ENCODE results near the gene ENPP3.

DNA sequence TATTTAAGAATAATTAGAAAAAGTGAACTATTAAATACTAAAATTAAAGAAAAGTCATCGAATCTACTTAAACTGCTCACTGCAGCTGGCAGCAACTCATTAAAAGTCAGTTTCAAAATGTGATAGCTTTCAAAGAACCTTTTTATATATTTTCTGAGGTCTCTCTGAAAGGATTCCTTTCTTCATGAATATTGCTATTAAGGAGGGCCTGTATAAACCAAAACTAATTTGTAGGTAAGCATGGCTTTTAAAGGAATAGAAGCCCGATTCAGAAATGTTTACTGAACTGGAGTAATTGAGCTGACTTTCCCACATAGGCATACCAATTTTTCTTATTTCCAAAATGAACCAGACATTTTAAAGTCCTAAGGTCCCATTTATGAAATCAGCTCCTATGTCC lies 129.5 kb downstream of the ENPP3 start:
- TF ChIP-seq CTCF (IDR thresholded peaks at IDR 0.05; ENCODE audit: poor library complexity, severe bottlenecking) (no peak), EP300 (conservative IDR thresholded peaks at IDR 0.05; ENCODE audit: poor library complexity, severe bottlenecking) (no peak), TAF1 (IDR thresholded peaks at IDR 0.05; ENCODE audit: low read depth) (no peak), POLR2AphosphoS5 (IDR thresholded peaks at IDR 0.05) (no peak)
